Spleen (tissue), 11 donors: ENCODE measurements around the gene CCDC86. TPM values are rescaled to one million over a fixed set of nuclear protein-coding genes. Genes with fewer than 3 reads are reported as not detected.

ENCODE experiments used
- DNase-seq: peaks from one replicate; pipeline ENCODE4 v3.0.0-alpha.2; 2020
- H3K27ac ChIP-seq, 8 donors: fragments of 200-600 bp; sonication (generic) in 7 of 8; 1 replicate in 4 of 8; 2 replicates in 4 of 8; pipeline versions ENCODE4 v1.5.0 to v1.8.0; 2016 to 2021; ENCODE audit warnings: inconsistent platforms in 4 of 8, mild to moderate bottlenecking in 4 of 8, moderate library complexity in 1 of 8
- H3K27me3 ChIP-seq, 7 donors: fragments of 200-600 bp; sonication (generic) in 6 of 7; replicated peaks in 1 of 7; 1 replicate in 4 of 7; 2 replicates in 3 of 7; pipeline versions ENCODE4 v1.5.0 to v1.8.0; 2016 to 2021; ENCODE audit warnings: inconsistent platforms in 3 of 7, mild to moderate bottlenecking in 1 of 7
- H3K36me3 ChIP-seq, 6 donors: fragments of 200-600 bp; sonication (generic) in 5 of 6; 1 replicate in 4 of 6; 2 replicates in 2 of 6; pipeline versions ENCODE4 v1.5.0 to v1.8.0; 2016 to 2021; ENCODE audit warnings: inconsistent platforms in 2 of 6
- H3K4me1 ChIP-seq, 6 donors: fragments of 200-600 bp; sonication (generic) in 5 of 6; 1 replicate in 3 of 6; 2 replicates in 3 of 6; pipeline versions ENCODE4 v1.5.0 to v1.8.0; 2016 to 2021; ENCODE audit warnings: inconsistent platforms in 3 of 6
- H3K4me3 ChIP-seq, 8 donors: fragments of 200-600 bp; sonication (generic) in 7 of 8; 1 replicate in 4 of 8; 2 replicates in 4 of 8; pipeline versions ENCODE4 v1.5.0 to v1.8.0; 2016 to 2021; ENCODE audit warnings: inconsistent platforms in 4 of 8, mild to moderate bottlenecking in 4 of 8, moderate library complexity in 2 of 8
- H3K9me3 ChIP-seq, 8 donors: fragments of 200-600 bp; sonication (generic) in 7 of 8; 1 replicate in 4 of 8; 2 replicates in 4 of 8; pipeline versions ENCODE4 v1.5.0 to v1.8.0; 2016 to 2021; ENCODE audit warnings: inconsistent platforms in 4 of 8
- CTCF ChIP-seq, 11 experiments: fragments of 200-600 bp in 7 of 11; fragments of 450-650 bp in 4 of 11; sonication (generic) in 4 of 11; IDR thresholded peaks in 8 of 11; conservative IDR thresholded peaks in 3 of 11; 1 replicate in 7 of 11; 2 replicates in 4 of 11; pipeline versions ENCODE4 v1.4.0 to v1.8.0; 2016 to 2021; ENCODE audit warnings: antibody characterized with exemption in 11 of 11, inconsistent platforms in 4 of 11, mild to moderate bottlenecking in 1 of 11
- POLR2A ChIP-seq, 3 donors: fragments of 450-650 bp; IDR thresholded peaks; one replicate each; pipeline ENCODE4 v1.5.1; 2017; ENCODE audit warnings: antibody characterized with exemption in 3 of 3, mild to moderate bottlenecking in 1 of 3
- POLR2AphosphoS5 ChIP-seq, 3 donors: sonication (generic); formaldehyde crosslinking; IDR thresholded peaks; one replicate each; pipeline ENCODE4 v1.5.1; 2017; ENCODE audit warnings: antibody characterized with exemption in 3 of 3
- WGBS, 5 donors: extraction: QIAGEN DNeasy Blood & Tissue Kit in 3 of 5; methylation state at CpG; one replicate each; pipeline versions ENCODE4 v1.1.5 to v1.1.7; 2013 to 2018; 5-methylcytosine and 5-hydroxymethylcytosine counted together
- intact Hi-C: fragments of 100-400 bp; cut with DNase I; formaldehyde crosslinking; loops from one replicate; pipeline ENCODE4 v1.15.0; 2023; ENCODE audit warnings: low total_unique reads
- polyA plus RNA-seq, 3 donors: library from polyadenylated mRNA; stranded (reverse); fragments of 200-250 nt; gene quantifications; one replicate each; pipeline ENCODE4 v1.2.1, GENCODE V29; 2013
- total RNA-seq, 7 donors: library from RNA; depleted of rRNA in 3 of 7; stranded (reverse); fragments of >200 nt in 3 of 7; fragmentation: NEBNext Ultra II Directional in 4 of 7; extraction: Animal tissue kit (Norgen Biotek cat#: 25700) in 4 of 7; gene quantifications; one replicate each; pipeline versions ENCODE4 v1.1.0 to v1.2.1, GENCODE V29; 2016 to 2021
- donor health status: healthy with polysubstance abuse.
- donor health status: DM: no; HTN: no; CAD: no; lungs with moderate emphysema.
- donor health status: DM: no; HTN: no; CAD: no.
- donor health status: Bipolar disorder and iron deficiency.
- donor health status: healthy.
- donor health status: DM: no; HTN: no; CAD: no.
- donor health status: DM: yes; HTN: yes; CAD: no.

The CCDC86 gene
- total and polyA plus RNA-seq, 10 donors: 7.6 to 21.6 (median 12.3) TPM

- H3K4me1 ChIP-seq: no peaks in the 10 kb centered on the region
- peaks cover 0 to 29% (median 0%) of the 10 kb centered on the region in 7 donors for H3K27me3 ChIP-seq
- peak; percentile 58 for DNase-seq
- TF ChIP-seq CTCF (IDR thresholded peaks at IDR 0.05 in 8 of 11, conservative IDR thresholded peaks at IDR 0.05 in 3 of 11): no peak
- no peak for TF ChIP-seq POLR2AphosphoS5 (IDR thresholded peaks at IDR 0.05)
- TF ChIP-seq POLR2A (IDR thresholded peaks at IDR 0.05): no peak
- WGBS, 5 donors: 85 to 88% (median 86%) methylated on average over 17 of the region's 17 CpGs
- H3K36me3 ChIP-seq: no peaks in the 10 kb centered on the region
- H3K9me3 ChIP-seq: peaks cover 0 to 5% (median 0%) of the 10 kb centered on the region in 8 donors
- intact Hi-C loops: no loop called here
- H3K27ac ChIP-seq: no peak overlapping the region
- H3K4me3 ChIP-seq: no peak overlapping the region
Observed at GRCh38 chr11:60797846-60798630, 43.9 kb upstream of the CCDC86 start.

- H3K27me3 ChIP-seq: peaks cover 0 to 29% (median 0%) of the 10 kb centered on the region in 7 donors
- no peak overlapping the region for H3K4me3 ChIP-seq
- WGBS, 5 donors: 90 to 100% (median 96%) methylated on average over 1 to 3 of the region's 3 CpGs
- no peak for TF ChIP-seq POLR2AphosphoS5 (IDR thresholded peaks at IDR 0.05)
- TF ChIP-seq POLR2A (IDR thresholded peaks at IDR 0.05): no peak
- TF ChIP-seq CTCF (IDR thresholded peaks at IDR 0.05 in 8 of 11, conservative IDR thresholded peaks at IDR 0.05 in 3 of 11): no peak
- intact Hi-C loops: no loop called here
- DNase-seq: no peak
- H3K27ac ChIP-seq: no peak overlapping the region
- H3K4me1 ChIP-seq: no peaks in the 10 kb centered on the region
- peaks cover 0 to 5% (median 0%) of the 10 kb centered on the region in 8 donors for H3K9me3 ChIP-seq
- no peaks in the 10 kb centered on the region for H3K36me3 ChIP-seq
Observed at GRCh38 chr11:60798631-60799030, 43.3 kb upstream of the CCDC86 start.

- peaks cover 0 to 29% (median 0%) of the 10 kb centered on the region in 7 donors for H3K27me3 ChIP-seq
- intact Hi-C loops: no loop called here
- no peaks in the 10 kb centered on the region for H3K4me1 ChIP-seq
- H3K27ac ChIP-seq: no peak overlapping the region
- 88 to 94% (median 90%) methylated on average over 10 of the region's 10 CpGs for WGBS, 5 donors
- TF ChIP-seq POLR2A (IDR thresholded peaks at IDR 0.05): no peak
- TF ChIP-seq POLR2AphosphoS5 (IDR thresholded peaks at IDR 0.05): no peak
- no peak for TF ChIP-seq CTCF (IDR thresholded peaks at IDR 0.05 in 8 of 11, conservative IDR thresholded peaks at IDR 0.05 in 3 of 11)
- H3K9me3 ChIP-seq: peaks cover 0 to 5% (median 0%) of the 10 kb centered on the region in 8 donors
- H3K4me3 ChIP-seq: no peak overlapping the region
- no peak for DNase-seq
- H3K36me3 ChIP-seq: no peaks in the 10 kb centered on the region
Observed at GRCh38 chr11:60801194-60801593, 40.7 kb upstream of the CCDC86 start.

GRCh38 chr11:60803273-60803936 lies 38.5 kb upstream of the CCDC86 start:
- intact Hi-C loops: no loop called here
- H3K9me3 ChIP-seq: no peaks in the 10 kb centered on the region
- TF ChIP-seq CTCF (IDR thresholded peaks at IDR 0.05 in 8 of 11, conservative IDR thresholded peaks at IDR 0.05 in 3 of 11) (no peak), POLR2AphosphoS5 (IDR thresholded peaks at IDR 0.05) (no peak), POLR2A (IDR thresholded peaks at IDR 0.05) (no peak)
- H3K27ac ChIP-seq: no peak overlapping the region
- no peak overlapping the region for H3K4me3 ChIP-seq
- no peaks in the 10 kb centered on the region for H3K4me1 ChIP-seq
- peaks cover 0 to 24% (median 0%) of the 10 kb centered on the region in 7 donors for H3K27me3 ChIP-seq
- H3K36me3 ChIP-seq: no peaks in the 10 kb centered on the region
- no peak for DNase-seq
- WGBS, 5 donors: 71 to 82% (median 79%) methylated on average over 7 of the region's 7 CpGs
